Measurements from ENCODE around the gene ZNF662.

DNA sequence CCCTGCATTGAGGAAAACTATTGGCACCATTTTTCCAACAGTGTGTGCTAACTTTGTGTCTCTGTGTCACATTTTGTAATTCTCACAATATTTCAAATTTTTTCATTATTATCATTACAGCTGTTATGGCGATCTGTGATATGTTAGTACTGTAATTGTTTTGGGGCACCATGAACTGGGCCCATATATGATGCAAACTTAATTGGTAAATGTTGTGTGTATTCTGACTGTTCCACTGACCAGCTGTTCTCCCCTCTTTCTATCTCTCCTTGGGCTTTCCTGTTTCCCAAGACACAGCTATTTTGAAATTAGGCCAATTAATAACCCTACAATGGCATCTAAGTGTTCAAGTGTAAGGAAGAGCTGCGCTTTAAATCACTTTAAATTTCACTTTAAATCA, 28.1 kb upstream of the ZNF662 start:
- TF ChIP-seq SRF (IDR thresholded peaks at IDR 0.05; ENCODE audit: low read depth, low read length): no peak
- TF ChIP-seq, protein P1, sequence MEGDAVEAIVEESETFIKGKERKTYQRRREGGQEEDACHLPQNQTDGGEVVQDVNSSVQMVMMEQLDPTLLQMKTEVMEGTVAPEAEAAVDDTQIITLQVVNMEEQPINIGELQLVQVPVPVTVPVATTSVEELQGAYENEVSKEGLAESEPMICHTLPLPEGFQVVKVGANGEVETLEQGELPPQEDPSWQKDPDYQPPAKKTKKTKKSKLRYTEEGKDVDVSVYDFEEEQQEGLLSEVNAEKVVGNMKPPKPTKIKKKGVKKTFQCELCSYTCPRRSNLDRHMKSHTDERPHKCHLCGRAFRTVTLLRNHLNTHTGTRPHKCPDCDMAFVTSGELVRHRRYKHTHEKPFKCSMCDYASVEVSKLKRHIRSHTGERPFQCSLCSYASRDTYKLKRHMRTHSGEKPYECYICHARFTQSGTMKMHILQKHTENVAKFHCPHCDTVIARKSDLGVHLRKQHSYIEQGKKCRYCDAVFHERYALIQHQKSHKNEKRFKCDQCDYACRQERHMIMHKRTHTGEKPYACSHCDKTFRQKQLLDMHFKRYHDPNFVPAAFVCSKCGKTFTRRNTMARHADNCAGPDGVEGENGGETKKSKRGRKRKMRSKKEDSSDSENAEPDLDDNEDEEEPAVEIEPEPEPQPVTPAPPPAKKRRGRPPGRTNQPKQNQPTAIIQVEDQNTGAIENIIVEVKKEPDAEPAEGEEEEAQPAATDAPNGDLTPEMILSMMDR (IDR thresholded peaks at IDR 0.05; ENCODE audit: control extremely low read depth in 1 of 3, insufficient read depth in 1 of 3, low read depth in 1 of 3, low read length in 3 of 3): no peak
- no peak for TF ChIP-seq POLR2A (IDR thresholded peaks at IDR 0.05; ENCODE audit: control extremely low read depth in 1 of 2, low read depth in 2 of 2, low read length in 2 of 2)
- TF ChIP-seq TBP (IDR thresholded peaks at IDR 0.05; ENCODE audit: low read depth, low read length): no peak
- TF ChIP-seq CEBPB (IDR thresholded peaks at IDR 0.05; ENCODE audit: low read depth, low read length): no peak
- no peak for TF ChIP-seq GTF2F1 (IDR thresholded peaks at IDR 0.05; ENCODE audit: borderline replicate concordance, low read depth, low read length)
- no peak for TF ChIP-seq POLR2AphosphoS5 (IDR thresholded peaks at IDR 0.05; ENCODE audit: low read depth, low read length)
- no peak for TF ChIP-seq RAD21 (IDR thresholded peaks at IDR 0.05 in 1 of 2, conservative IDR thresholded peaks at IDR 0.05 in 1 of 2; ENCODE audit: low read depth in 2 of 2, low read length in 2 of 2)
- TF ChIP-seq PHF8 (conservative IDR thresholded peaks at IDR 0.05; ENCODE audit: low read depth, low read length): no peak
- TF ChIP-seq EZH2 (IDR thresholded peaks at IDR 0.05; ENCODE audit: low read depth, low read length, severe bottlenecking): no peak
- TF ChIP-seq RNF2 (IDR thresholded peaks at IDR 0.05; ENCODE audit: borderline replicate concordance, low read depth, low read length, missing control alignments, poor library complexity, severe bottlenecking): no peak
